Endothelial cell of umbilical vein (primary cell): ENCODE results near the gene RBM44. TPM values are rescaled to one million over a fixed set of nuclear protein-coding genes. Genes with fewer than 3 reads are reported as not detected.

ENCODE experiments used
- BruUV-seq: library from RNA; stranded (reverse); fragments of 400-500 nt; replicated peaks from 2 replicates; lab custom pipeline; 2021; lab: Mats Ljungman, UMichigan
- CTCF ChIA-PET: fragments of 300-600, 350-600 bp; sonication (Branson Sonifier 250); formaldehyde crosslinking; loops from one replicate; lab custom pipeline; 2021; ENCODE audit warnings: antibody characterized with exemption, inconsistent platforms; lab: Charles Lee
- POLR2A ChIA-PET: fragments of 300-600, 350-600 bp; sonication (Branson Sonifier 250); formaldehyde crosslinking; loops from one replicate; lab custom pipeline; 2021; ENCODE audit warnings: antibody characterized with exemption, inconsistent platforms; lab: Charles Lee
- DNase-seq: peaks from one replicate; pipeline ENCODE4 v3.0.0-alpha.2; 2011; ENCODE audit warnings: low read depth, low spot score
- FAIRE-seq: peaks from 2 replicates; lab custom pipeline; 2011; peaks lifted over from hg19 to GRCh38; lab: Jason Lieb, UNC
- H2AFZ ChIP-seq: 2 replicates; pipeline ENCODE4 v1.6.0; 2012; ENCODE audit warnings: low read depth, low read length, control low read depth, inconsistent platforms
- H3K27ac ChIP-seq: 2 replicates; pipeline ENCODE4 v1.5.1; 2011; ENCODE audit warnings: low read depth, mild to moderate bottlenecking, control low read depth, low read length, moderate library complexity; ENCODE audit not compliant: insufficient read depth
- H3K27me3 ChIP-seq, 2 experiments: 2 replicates each; pipeline versions ENCODE4 v1.6.0 to v1.6.1; 2011; ENCODE audit warnings: low read length in 2 of 2, mixed read lengths in 1 of 2; ENCODE audit not compliant: control insufficient read depth in 2 of 2, insufficient read depth in 2 of 2
- H3K36me3 ChIP-seq, 2 experiments: 2 replicates in 1 of 2; 3 replicates in 1 of 2; pipeline ENCODE4 v1.5.1; 2011; ENCODE audit warnings: low read length in 2 of 2, mild to moderate bottlenecking in 1 of 2, moderate library complexity in 1 of 2; ENCODE audit not compliant: control insufficient read depth in 2 of 2, insufficient read depth in 2 of 2; ENCODE audit errors: extremely low read depth in 1 of 2
- H3K4me1 ChIP-seq: 3 replicates; pipeline ENCODE4 v1.5.1; 2011; ENCODE audit warnings: mild to moderate bottlenecking, low read length; ENCODE audit not compliant: control insufficient read depth, insufficient read depth; ENCODE audit errors: extremely low read depth
- H3K4me2 ChIP-seq: 2 replicates; pipeline ENCODE4 v1.6.1; 2011; ENCODE audit warnings: low read length, control low read depth, mixed read lengths; ENCODE audit not compliant: insufficient read depth
- H3K4me3 ChIP-seq, 3 experiments: fragments of 200-600 bp in 1 of 3; sonication (generic), shearing (Covaris generic) in 1 of 3; replicated peaks in 1 of 3; 2 replicates each; pipeline ENCODE4 v1.5.1; 2011 to 2016; ENCODE audit warnings: control low read depth in 3 of 3, low read length in 3 of 3, mild to moderate bottlenecking in 2 of 3, inconsistent platforms in 1 of 3, low read depth in 1 of 3, moderate library complexity in 1 of 3; ENCODE audit not compliant: insufficient read depth in 1 of 3
- H3K79me2 ChIP-seq: 2 replicates; pipeline ENCODE4 v1.6.0; 2012; ENCODE audit warnings: low read length, inconsistent platforms; ENCODE audit not compliant: control insufficient read depth, insufficient read depth
- H3K9ac ChIP-seq: replicated peaks from 2 replicates; pipeline ENCODE3; 2011; ENCODE audit warnings: low read length, control low read depth; ENCODE audit not compliant: insufficient read depth; ENCODE audit errors: extremely low read depth
- H3K9me1 ChIP-seq: replicated peaks from 3 replicates; pipeline ENCODE4 v1.6.0; 2011; ENCODE audit warnings: mild to moderate bottlenecking, low read length; ENCODE audit not compliant: control insufficient read depth, insufficient read depth; ENCODE audit errors: extremely low read depth
- H3K9me3 ChIP-seq: replicated peaks from 2 replicates; pipeline ENCODE4 v1.5.1; 2012; ENCODE audit warnings: low read length, inconsistent platforms; ENCODE audit not compliant: control insufficient read depth, insufficient read depth
- H4K20me1 ChIP-seq: replicated peaks from 2 replicates; pipeline ENCODE3; 2011; ENCODE audit warnings: mild to moderate bottlenecking, low read length; ENCODE audit not compliant: control insufficient read depth, insufficient read depth; ENCODE audit errors: extremely low read depth
- EZH2 ChIP-seq: IDR thresholded peaks from 2 replicates; pipeline ENCODE4 v1.6.1; 2012; ENCODE audit warnings: borderline replicate concordance, low read depth, mild to moderate bottlenecking, moderate library complexity, low read length, inconsistent platforms; ENCODE audit not compliant: severe bottlenecking
- FOS ChIP-seq: IDR thresholded peaks from 2 replicates; pipeline ENCODE4 v1.6.1; 2011; ENCODE audit warnings: mild to moderate bottlenecking, low read length, moderate library complexity, borderline replicate concordance; ENCODE audit not compliant: insufficient read depth
- GATA2 ChIP-seq: IDR thresholded peaks from 2 replicates; pipeline ENCODE4 v1.7.0; 2011; ENCODE audit warnings: low read depth, mild to moderate bottlenecking, moderate library complexity, mixed read lengths, low read length; ENCODE audit not compliant: insufficient read length, insufficient read depth
- JUN ChIP-seq: IDR thresholded peaks from 2 replicates; pipeline ENCODE4 v1.6.1; 2011; ENCODE audit warnings: borderline replicate concordance, low read depth; ENCODE audit not compliant: insufficient read length, insufficient read depth
- MYC ChIP-seq: IDR thresholded peaks from one replicate; pipeline ENCODE4 v1.6.1; 2011; ENCODE audit warnings: mild to moderate bottlenecking, low read depth, low read length
- POLR2A ChIP-seq: IDR thresholded peaks from 2 replicates; pipeline ENCODE4 v1.6.1; 2012; ENCODE audit warnings: low read depth, mild to moderate bottlenecking, control low read depth, low read length
- POLR2AphosphoS5 ChIP-seq: IDR thresholded peaks from 2 replicates; pipeline ENCODE4 v1.6.1; 2012; ENCODE audit warnings: low read depth, mild to moderate bottlenecking, control low read depth, low read length, moderate library complexity; ENCODE audit not compliant: insufficient read depth
- dilution Hi-C: fragments of 300-500 bp; cut with MboI; formaldehyde crosslinking; loops from one replicate; pipeline ENCODE4 v1.15.0; 2019; ENCODE audit warnings: low sequenced_read_pairs; ENCODE audit not compliant: extremely low pct_ligation_motif_present
- intact Hi-C: fragments of 100-400 bp; cut with micrococcal nuclease; formaldehyde crosslinking; loops from one replicate; pipeline ENCODE4 v1.10.0; 2022
- polyA plus RNA-seq, 4 experiments: library from polyadenylated mRNA; depleted of rRNA in 3 of 4; stranded (reverse) in 3 of 4; unstranded in 1 of 4; fragments of >200 nt; gene quantifications; 2 replicates each; pipeline versions ENCODE4 v1.2.1 to v1.2.3, GENCODE V29; 2011 to 2012; ENCODE audit warnings: missing spikeins in 1 of 4
- total RNA-seq: library from RNA; stranded (reverse); gene quantifications from 2 replicates; pipeline ENCODE4 v1.2.3, GENCODE V29; 2021
- TF ChIP-seq, protein P1 (sequence below), 2 donors: IDR thresholded peaks; 1 replicate in 1 of 2; 2 replicates in 1 of 2; pipeline ENCODE4 v1.5.1; 2011; ENCODE audit warnings: low read length in 2 of 2, mild to moderate bottlenecking in 2 of 2, moderate library complexity in 2 of 2, control low read depth in 1 of 2, inconsistent platforms in 1 of 2, low read depth in 1 of 2; ENCODE audit not compliant: insufficient read depth in 1 of 2; ENCODE audit errors: extremely low read depth in 1 of 2
- TF ChIP-seq, protein P2 (sequence below): IDR thresholded peaks from 2 replicates; pipeline ENCODE4 v1.6.1; 2011; ENCODE audit not compliant: insufficient read depth, insufficient read length

The RBM44 gene
- total and polyA plus RNA-seq, 2 donors (not counting 3 experiments of a cell fraction or from before 2014, with no cell fraction given): 0.14 to 0.53 TPM

DNA sequence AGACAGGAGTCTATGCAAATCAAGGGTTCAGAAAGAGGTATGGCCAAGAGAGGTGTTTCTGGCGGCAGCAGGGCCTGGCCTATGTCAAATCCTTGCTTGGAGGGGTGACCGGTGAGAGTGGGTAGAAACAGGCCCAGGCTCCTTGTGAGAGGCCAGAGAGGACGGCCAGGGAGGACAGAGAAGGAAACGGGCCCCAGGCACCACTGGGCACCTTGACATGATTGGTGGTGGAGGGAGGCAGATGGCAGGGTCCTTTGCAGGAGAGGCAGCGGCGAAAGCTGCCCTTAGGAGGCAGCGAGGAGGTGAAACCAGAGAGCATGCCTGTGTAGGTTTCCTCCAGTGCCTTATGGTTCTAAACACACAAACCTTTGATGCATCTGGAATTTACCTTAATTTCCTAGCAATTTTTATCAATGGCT is 67.1 kb downstream of the RBM44 start:
- no peak overlapping the region for H2AFZ ChIP-seq
- BruUV-seq: no TSS peak
- TF ChIP-seq MYC (no peak), JUN (no peak), FOS (no peak), POLR2A (no peak), GATA2 (no peak), EZH2 (no peak), POLR2AphosphoS5 (no peak)
- TF ChIP-seq, protein P1, sequence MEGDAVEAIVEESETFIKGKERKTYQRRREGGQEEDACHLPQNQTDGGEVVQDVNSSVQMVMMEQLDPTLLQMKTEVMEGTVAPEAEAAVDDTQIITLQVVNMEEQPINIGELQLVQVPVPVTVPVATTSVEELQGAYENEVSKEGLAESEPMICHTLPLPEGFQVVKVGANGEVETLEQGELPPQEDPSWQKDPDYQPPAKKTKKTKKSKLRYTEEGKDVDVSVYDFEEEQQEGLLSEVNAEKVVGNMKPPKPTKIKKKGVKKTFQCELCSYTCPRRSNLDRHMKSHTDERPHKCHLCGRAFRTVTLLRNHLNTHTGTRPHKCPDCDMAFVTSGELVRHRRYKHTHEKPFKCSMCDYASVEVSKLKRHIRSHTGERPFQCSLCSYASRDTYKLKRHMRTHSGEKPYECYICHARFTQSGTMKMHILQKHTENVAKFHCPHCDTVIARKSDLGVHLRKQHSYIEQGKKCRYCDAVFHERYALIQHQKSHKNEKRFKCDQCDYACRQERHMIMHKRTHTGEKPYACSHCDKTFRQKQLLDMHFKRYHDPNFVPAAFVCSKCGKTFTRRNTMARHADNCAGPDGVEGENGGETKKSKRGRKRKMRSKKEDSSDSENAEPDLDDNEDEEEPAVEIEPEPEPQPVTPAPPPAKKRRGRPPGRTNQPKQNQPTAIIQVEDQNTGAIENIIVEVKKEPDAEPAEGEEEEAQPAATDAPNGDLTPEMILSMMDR (IDR thresholded peaks at IDR 0.05; ENCODE audit: extremely low read depth in 1 of 2, insufficient read depth in 1 of 2, low read depth in 1 of 2, low read length in 2 of 2): no peak
- TF ChIP-seq, protein P2, sequence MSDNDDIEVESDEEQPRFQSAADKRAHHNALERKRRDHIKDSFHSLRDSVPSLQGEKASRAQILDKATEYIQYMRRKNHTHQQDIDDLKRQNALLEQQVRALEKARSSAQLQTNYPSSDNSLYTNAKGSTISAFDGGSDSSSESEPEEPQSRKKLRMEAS: no peak
- H3K36me3 ChIP-seq: no peaks in the 10 kb centered on the region
- no peak for DNase-seq
- no peak overlapping the region for H3K9ac ChIP-seq
- FAIRE-seq: no peak
- no peak overlapping the region for H3K4me2 ChIP-seq
- H3K27me3 ChIP-seq: peaks cover 7 to 10% of the 10 kb centered on the region in 2 experiments
- no peaks in the 10 kb centered on the region for H3K79me2 ChIP-seq
- dilution Hi-C loops: no loop called here
- POLR2A ChIA-PET: no interaction called here
- H3K27ac ChIP-seq: no peak overlapping the region
- no peaks in the 10 kb centered on the region for H4K20me1 ChIP-seq
- H3K4me1 ChIP-seq: peaks cover 5% of the 10 kb centered on the region
- no peak overlapping the region for H3K4me3 ChIP-seq
- H3K9me3 ChIP-seq: no peaks in the 10 kb centered on the region
- no peaks in the 10 kb centered on the region for H3K9me1 ChIP-seq
- intact Hi-C loops: loop anchor here (2.0 kb wide), 1 partner anchor 101 kb away; the partner anchor contains the start of gene UBE2F
- CTCF ChIA-PET: interaction anchor here (1.6 kb wide), 1 partner anchor 398 kb away, joined by 6 read pairs; no protein-coding TSS in a partner anchor
